Nucleus accumbens (tissue), 56 donors: ENCODE measurements around the gene CR1L.
"Not testable (repeated sequence)": the region's sequence is repeated elsewhere in the genome, so short reads cannot be mapped to it uniquely, and the experiment has no call there.

Experiments
- DNase-seq, 56 donors: peaks; one replicate each; lab custom pipeline; 2025; lab: John Stamatoyannopoulos, UW

The CR1L gene

GRCh38 chr1:207742850-207743555 lies 98.1 kb downstream of the CR1L start:
- no peak for DNase-seq

DNA sequence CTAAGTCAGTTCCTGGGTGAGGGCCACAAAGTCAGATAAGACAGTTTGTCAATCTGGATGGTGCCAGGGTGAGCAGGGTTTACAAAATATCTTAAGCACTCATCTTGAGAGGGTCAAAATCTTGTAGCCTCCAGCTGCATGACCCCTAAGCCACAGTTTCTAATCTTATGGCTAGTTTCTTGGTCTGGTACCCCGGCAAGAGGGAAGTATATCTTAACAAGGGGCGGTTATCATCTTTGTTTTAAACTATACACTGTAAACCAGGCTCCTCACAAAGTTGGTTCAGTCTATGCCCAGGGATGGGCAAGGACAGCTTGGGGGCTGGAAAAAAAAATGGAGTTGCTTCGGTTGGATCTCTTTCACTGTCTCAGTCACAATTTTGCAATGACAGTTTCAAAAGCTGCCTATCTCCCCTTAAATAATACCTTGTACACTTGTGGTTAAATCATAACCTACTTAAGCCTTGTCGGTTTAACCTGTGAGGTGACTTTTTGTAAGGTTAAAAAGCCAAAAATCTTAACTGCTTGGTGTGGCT lies 99.1 kb downstream of the CR1L start:
- no peak for DNase-seq

DNA sequence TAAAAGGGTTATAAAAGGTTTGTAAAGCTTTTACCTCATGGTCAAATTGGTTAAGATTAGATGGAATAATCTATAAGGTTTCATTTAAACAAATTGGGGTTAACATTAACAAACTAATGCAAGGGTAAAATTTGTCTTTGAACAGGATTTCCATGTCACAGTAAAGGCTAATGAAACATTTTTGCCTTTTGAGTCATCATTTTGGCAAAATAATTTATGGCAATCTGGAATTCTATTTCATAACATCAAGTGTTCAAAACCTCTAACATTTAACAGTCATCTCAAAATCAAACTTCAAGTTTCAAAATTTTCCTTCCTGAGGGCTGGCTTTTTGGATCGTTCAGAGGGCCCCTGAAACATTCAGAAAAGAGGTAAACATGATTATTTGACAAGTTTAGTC lies 100.4 kb downstream of the CR1L start:
- no peak for DNase-seq

- DNase-seq = no peak
These were observed 101.2 kb downstream of the CR1L start for GRCh38 chr1:207745839-207746767.

DNA sequence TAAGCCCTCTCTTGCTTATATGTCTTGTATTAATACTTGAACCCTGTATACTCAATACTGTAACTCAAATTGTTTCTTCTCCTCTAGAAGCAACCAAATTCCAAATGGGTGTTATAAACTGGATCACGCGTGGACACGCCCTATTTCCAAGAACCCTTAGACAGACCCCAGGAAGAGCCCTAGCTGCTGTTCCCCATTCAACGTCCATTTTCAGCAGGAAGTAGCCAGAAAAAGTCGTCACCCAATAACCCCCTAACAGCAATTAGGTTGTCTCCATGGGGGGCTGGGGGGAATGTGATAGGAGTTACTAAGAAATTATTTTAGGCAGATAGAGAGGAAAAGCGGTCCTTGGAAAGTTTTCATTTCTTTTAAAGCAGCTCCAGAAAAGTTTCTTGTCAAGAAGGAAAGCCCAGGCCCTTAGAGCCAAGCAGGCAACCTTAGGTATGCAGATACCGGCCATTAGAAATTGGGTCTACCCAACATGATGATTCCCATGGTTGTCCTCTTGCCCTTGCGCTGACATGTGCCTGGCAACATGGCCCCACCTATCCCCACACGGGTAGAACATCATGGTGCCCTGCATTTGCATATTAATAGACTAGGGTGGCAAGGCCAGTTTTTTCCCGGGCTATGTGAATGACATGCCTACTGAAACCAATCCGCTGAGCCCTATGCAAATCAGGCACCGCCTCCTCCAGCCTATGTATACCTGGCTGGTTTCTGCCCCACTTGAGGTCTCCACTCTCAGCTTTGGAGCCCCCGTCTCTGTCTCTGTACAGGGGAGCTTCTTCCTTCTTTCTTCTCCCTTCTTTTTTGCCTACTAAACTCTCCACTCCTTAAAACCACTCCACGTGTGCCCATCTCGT lies 102.9 kb downstream of the CR1L start:
- DNase-seq = no peak

GRCh38 chr1:207748737-207749528 lies 104.0 kb downstream of the CR1L start:
- DNase-seq = no peak

- DNase-seq = no peak
These were observed 105.8 kb downstream of the CR1L start for GRCh38 chr1:207750631-207751305.

GRCh38 chr1:207751463-207751789 lies 106.5 kb downstream of the CR1L start:
- not testable (repeated sequence) for DNase-seq

DNA sequence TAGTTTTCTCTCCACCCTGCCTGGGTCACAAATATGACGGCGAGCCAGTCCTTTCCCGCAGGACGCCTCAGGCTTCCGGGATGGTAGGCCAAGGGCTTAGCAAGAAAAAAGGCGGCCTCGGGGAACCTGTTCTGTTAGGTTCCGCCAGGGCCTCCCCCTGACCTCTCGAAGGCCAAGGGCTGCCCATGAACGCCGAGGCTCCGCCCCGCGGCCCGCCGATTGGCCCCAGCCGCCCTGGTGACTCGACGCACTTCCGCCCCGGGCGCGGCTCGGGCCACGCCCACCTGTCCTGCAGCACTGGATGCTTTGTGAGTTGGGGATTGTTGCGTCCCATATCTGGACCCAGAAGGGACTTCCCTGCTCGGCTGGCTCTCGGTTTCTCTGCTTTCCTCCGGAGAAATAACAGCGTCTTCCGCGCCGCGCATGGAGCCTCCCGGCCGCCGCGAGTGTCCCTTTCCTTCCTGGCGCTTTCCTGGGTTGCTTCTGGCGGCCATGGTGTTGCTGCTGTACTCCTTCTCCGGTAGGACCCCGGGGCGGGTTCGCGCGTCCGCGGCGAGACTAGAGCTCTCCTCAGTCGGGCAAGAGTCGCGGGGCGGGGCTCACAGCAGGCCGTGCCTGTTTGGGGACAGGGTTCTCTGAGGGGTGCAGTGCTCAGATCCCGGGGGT lies 107.0 kb downstream of the CR1L start, which contains the start of gene CD46:
Gene CD46 (plus strand): TSS at position 265 of the 666 bp plus-strand sequence. CDS start 159 bp downstream, at position 424.
- peak; percentile 14 to 95 (median 88) for DNase-seq

GRCh38 chr1:207752456-207752998 lies 107.6 kb downstream of the CR1L start:
- peak in 12 of 56 donors; percentile 8 to 65 (median 35) for DNase-seq

DNA sequence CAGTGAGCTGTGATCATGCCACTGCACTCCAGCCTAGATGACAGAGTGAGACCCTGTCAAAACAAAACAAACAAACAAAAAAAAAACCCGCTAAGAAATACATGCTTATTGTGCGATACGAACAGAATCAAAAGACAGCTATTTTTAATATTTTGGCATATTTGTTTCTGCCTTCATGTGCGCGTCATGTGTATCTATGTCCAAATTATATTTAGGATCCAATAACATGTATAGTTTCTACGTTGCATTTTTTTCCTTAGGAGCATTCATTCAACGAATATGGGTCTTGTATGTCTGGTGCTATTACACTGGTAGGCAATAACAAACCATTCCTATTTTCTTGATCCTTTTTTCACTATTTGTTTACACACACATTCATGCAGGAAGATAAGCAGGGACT lies 108.7 kb downstream of the CR1L start:
- DNase-seq = no peak

DNA sequence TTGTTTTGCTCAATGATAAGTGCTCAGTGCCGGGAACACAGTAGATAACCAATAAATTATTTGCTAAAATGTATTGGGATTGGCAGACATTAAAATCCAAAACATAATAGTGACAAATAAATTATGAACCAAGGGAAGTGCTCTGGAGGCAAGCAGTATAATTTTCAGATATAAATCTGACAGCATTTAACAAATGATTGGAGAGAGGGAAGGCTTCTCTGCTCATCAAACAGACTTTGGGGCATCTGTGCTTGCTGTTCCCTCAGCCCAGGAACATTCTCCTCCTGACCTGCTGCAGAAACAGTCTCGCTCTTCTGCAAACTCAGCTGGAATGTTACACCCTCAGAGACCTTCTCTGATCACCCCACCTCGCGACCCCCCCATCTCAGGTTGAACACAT lies 109.1 kb downstream of the CR1L start:
- no peak for DNase-seq

DNA sequence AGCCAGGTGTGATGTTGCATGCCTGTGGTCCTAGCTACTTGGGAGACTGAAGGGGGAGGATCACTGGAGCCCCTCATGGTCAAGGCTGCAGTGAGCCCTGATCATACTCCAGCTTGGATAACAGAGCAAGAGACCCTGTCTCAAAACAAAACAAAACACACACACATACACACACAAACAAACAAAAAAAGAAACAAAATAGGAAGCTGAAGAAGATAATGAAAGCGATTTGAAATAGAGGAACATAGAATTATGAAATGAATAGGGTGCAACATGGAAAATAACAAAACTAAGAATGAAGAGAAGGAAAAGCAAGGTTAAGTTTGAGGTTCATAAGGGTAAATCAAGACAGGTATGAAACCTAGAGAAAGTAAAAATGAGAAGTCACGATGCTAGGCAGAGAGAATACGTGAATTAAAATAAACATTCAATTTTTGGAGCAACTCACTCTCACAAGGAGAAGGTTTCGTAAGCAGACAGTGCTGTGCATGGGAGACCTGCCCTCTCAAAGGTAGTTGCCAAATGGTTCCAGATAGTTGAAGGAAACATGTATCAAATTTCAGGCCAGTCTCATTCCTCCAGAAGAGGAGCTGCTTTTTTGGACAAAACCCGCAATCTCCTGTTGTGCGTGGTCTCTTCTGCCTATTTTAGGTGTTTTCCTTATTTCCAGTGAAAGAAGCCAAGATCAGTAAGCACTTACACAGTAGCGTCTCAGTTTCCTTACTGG lies 110.2 kb downstream of the CR1L start:
- DNase-seq = no peak

DNA sequence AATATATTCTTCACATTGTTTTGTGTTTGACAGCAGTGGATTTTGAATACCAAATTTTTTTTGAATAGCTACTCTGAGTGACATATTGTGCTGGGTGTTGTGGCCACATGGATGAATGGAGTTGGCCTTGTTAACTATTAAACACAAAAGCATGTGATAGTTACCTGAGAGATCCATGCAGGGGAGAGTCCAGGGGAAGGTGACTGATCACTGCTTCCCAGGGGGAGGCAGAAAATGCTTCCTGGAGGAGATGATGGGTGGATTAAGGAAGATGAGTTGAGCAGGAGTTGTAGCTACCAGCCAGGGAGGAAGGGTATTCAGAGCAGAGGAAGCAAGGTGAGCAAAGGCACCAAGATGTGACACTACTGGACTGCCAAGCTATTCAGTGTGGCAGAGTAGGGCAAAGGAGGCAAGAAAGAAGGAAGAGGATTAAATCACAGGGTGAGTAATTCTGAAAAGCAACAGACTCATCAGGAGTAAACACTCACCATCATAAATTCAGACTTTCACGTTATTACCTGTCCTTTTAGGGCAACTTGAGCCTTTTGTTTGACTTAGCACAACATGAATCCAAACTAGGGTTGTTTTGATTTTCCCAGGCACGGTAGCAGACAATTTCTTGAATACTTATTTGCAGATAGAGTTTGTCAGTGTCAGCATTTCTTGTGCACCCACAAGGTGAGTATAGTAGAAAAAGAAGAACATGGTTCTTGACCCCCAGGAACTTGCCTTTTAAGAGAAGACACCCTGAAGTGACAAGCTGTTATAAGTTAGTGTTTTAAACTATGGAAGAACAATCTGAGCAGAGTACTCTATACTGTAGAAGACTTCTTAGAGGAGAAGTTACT lies 111.1 kb downstream of the CR1L start:
- no peak for DNase-seq

DNA sequence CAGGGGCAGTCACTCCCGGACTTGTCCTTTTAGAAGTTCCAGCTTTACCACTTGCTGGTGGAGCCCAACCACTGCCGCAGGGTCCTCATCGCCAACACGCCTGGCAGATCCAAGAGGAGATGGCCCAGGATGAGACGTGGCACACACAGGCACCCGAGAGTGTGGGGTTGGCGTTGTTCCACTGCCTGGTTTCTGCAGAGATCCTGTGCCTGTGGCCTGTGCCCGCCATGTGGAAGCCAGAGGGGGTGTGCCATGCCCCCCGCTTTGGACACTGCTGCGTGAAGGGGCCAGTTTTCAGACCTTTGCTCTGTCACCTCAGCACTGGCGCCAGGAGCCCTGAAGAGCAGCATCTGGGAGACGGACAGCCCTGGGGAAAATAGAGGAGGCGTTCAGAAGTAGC lies 117.7 kb downstream of the CR1L start:
- no peak for DNase-seq

DNA sequence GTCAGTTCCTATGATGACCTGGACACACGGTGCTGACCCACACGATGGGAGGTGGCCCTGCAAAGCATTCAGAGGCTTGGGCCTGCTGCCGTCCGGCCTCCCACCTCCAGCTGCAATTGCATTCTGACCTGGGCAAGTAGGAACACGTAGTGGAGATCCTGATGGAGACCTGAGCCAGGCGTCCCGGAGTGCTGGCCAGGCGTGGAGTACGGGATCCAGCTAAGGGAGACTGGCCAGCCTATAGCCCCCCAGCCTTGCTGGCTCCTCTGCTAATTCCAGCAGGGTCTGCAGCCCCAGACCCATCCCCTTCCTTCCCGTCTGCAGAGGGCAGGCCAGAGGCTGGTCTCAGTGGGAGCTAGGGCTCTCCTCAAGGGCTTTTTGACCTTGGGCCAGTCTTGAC lies 118.2 kb downstream of the CR1L start:
- no peak for DNase-seq

DNA sequence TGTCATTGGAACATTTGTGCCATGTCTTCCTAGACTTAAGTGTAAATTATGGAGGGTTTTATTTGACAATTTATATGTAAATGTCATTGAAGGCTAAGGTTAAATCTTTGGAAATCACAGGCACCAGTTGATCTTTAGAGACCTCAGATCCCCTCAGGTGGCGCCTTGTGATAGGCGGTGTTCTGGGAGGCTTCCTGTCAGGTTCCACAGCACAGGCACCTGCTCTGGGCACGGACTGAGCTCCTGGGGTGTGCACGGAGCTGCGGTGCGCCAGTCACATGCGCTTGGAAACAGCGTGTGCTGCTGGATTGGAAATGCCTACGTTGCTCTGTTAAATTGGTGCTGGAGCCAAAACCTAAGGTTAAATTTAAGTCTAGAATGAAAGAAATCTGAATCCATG lies 119.0 kb downstream of the CR1L start:
- DNase-seq = no peak
